Neutrophil (primary cell): ENCODE data around the gene FAM219A.
A peak's percentile ranks its signal among the peaks of the same experiment; 100 is the strongest.

Experiments used
- H3K27ac ChIP-seq: fragments of 200-600 bp; sonication (generic); 2 replicates; pipeline ENCODE4 v1.5.1; 2016; ENCODE audit warnings: mild to moderate bottlenecking, moderate library complexity
- H3K27me3 ChIP-seq: fragments of 200-600 bp; sonication (generic); 2 replicates; pipeline ENCODE4 v1.6.0; 2016; ENCODE audit warnings: mild to moderate bottlenecking
- H3K36me3 ChIP-seq: fragments of 200-600 bp; sonication (generic); 2 replicates; pipeline ENCODE4 v1.5.1; 2017
- H3K4me1 ChIP-seq, 2 experiments: fragments of 200-600 bp in 1 of 2; sonication (generic) in 1 of 2; 1 replicate in 1 of 2; 2 replicates in 1 of 2; pipeline versions ENCODE4 v1.5.1 to v1.6.1; 2013 to 2016; ENCODE audit warnings: low read depth in 1 of 2, low read length in 1 of 2, mild to moderate bottlenecking in 1 of 2, moderate library complexity in 1 of 2; ENCODE audit not compliant: control insufficient read depth in 1 of 2, insufficient read depth in 1 of 2
- H3K4me3 ChIP-seq, 2 experiments: fragments of 200-600 bp in 1 of 2; sonication (generic) in 1 of 2; 1 replicate in 1 of 2; 2 replicates in 1 of 2; pipeline ENCODE4 v1.5.1; 2013 to 2016; ENCODE audit warnings: low read depth in 1 of 2, low read length in 1 of 2, mild to moderate bottlenecking in 1 of 2, moderate library complexity in 1 of 2
- H3K9me3 ChIP-seq: fragments of 200-600 bp; sonication (generic); 2 replicates; pipeline ENCODE4 v1.5.1; 2016
- CTCF ChIP-seq: fragments of 200-600 bp; sonication (generic); IDR thresholded peaks from 2 replicates; pipeline ENCODE4 v1.5.1; 2016; ENCODE audit warnings: antibody characterized with exemption

The FAM219A gene

GRCh38 chr9:34500623-34501267 lies 42.4 kb upstream of the FAM219A start:
- Histone ChIP-seq H3K36me3 (no peaks in the 10 kb centered on the region), H3K4me3 (no peak overlapping the region), H3K4me1 (no peaks in the 10 kb centered on the region), H3K9me3 (no peaks in the 10 kb centered on the region), H3K27ac (no peak overlapping the region), H3K27me3 (peaks cover 51% of the 10 kb centered on the region)
- TF ChIP-seq CTCF: peak; percentile 94

- H3K27ac ChIP-seq: no peak overlapping the region
- no peaks in the 10 kb centered on the region for H3K36me3 ChIP-seq
- peaks cover 62% of the 10 kb centered on the region for H3K27me3 ChIP-seq
- no peak overlapping the region for H3K4me3 ChIP-seq
- H3K4me1 ChIP-seq: no peaks in the 10 kb centered on the region
- no peak for TF ChIP-seq CTCF
- H3K9me3 ChIP-seq: no peaks in the 10 kb centered on the region
These were observed 40.7 kb upstream of the FAM219A start for GRCh38 chr9:34499076-34499475.

- TF ChIP-seq CTCF: no peak
- Histone ChIP-seq H3K9me3 (no peaks in the 10 kb centered on the region), H3K36me3 (no peaks in the 10 kb centered on the region), H3K27ac (no peak overlapping the region), H3K4me3 (no peak overlapping the region), H3K4me1 (no peaks in the 10 kb centered on the region), H3K27me3 (peaks cover 57% of the 10 kb centered on the region)
These were observed 40.2 kb upstream of the FAM219A start for GRCh38 chr9:34498553-34498952.

GRCh38 chr9:34496149-34496712 lies 37.9 kb upstream of the FAM219A start:
- H3K36me3 ChIP-seq: no peaks in the 10 kb centered on the region
- H3K27me3 ChIP-seq: peaks cover 49% of the 10 kb centered on the region
- H3K27ac ChIP-seq: no peak overlapping the region
- no peak overlapping the region for H3K4me3 ChIP-seq
- H3K4me1 ChIP-seq: no peaks in the 10 kb centered on the region
- no peak for TF ChIP-seq CTCF
- H3K9me3 ChIP-seq: no peaks in the 10 kb centered on the region

GRCh38 chr9:34493972-34494535 lies 35.7 kb upstream of the FAM219A start:
- H3K27ac ChIP-seq: no peak overlapping the region
- no peak for TF ChIP-seq CTCF
- no peaks in the 10 kb centered on the region for H3K4me1 ChIP-seq
- peaks cover 66% of the 10 kb centered on the region for H3K27me3 ChIP-seq
- no peaks in the 10 kb centered on the region for H3K36me3 ChIP-seq
- H3K9me3 ChIP-seq: no peaks in the 10 kb centered on the region
- no peak overlapping the region for H3K4me3 ChIP-seq
